ENCODE results near the gene SUSD4. TPM values are rescaled to one million over a fixed set of nuclear protein-coding genes. Genes with fewer than 3 reads are reported as not detected.

The SUSD4 gene
- total and polyA plus RNA-seq, 2 experiments from 2014 or later, result 5.6 to 8.3 TPM

DNA sequence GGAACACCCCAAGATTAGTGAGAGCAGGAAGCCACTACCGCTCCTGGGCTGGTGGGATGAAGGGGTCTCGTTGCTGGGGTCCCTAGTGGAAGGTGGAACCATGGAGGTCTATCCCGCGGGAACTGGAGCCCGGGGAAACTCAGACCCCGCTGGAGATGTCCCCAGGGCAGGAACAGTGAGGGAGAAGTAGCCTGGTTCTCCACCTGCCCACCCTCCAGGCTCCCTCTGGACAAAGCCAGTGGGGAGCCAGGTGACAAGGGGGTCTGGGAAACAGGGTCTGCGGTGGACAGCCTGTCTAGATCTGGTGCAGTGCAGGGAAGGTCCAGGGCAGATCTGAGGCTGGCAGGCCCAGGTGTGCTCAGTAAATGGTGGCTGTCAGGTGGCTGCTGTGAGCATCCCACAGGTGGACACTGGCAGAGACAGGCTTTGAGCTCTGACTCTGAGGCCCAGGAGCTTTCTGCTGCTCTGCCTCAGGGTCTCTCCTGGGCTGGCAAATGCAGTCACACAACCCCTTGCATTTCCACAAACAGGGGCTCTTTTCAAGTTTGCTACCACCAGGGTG, 132.9 kb downstream of the SUSD4 start:
- WGBS (ENCODE audit: low lambda C conversion rate, missing lambda C conversion rate), result 88% methylated on average over 7 of the region's 7 CpGs
- Histone ChIP-seq H3K4me1 (ENCODE audit: insufficient read depth) (peaks cover 5% of the 10 kb centered on the region), H3K4me2 (no peak overlapping the region), H3K9me2 (replicated peaks; ENCODE audit: insufficient read depth) (no peaks in the 10 kb centered on the region), H3K9me3 (ENCODE audit: low read depth) (no peaks in the 10 kb centered on the region), H3K4me3 (no peak overlapping the region), H3K79me2 (no peaks in the 10 kb centered on the region), H2AFZ (no peak overlapping the region), H4K20me1 (ENCODE audit: insufficient read depth, poor library complexity, severe bottlenecking) (no peaks in the 10 kb centered on the region), H3K27me3 (no peaks in the 10 kb centered on the region), H3K36me3 (replicated peaks; ENCODE audit: insufficient read depth, low read depth) (no peaks in the 10 kb centered on the region), H3K27ac (no peak overlapping the region)
- DNase-seq (ENCODE audit: low spot score), result no peak
- TF ChIP-seq EZH2 (IDR thresholded peaks at IDR 0.05; ENCODE audit: borderline replicate concordance), result no peak
- TF ChIP-seq EZH2phosphoT487 (IDR thresholded peaks at IDR 0.05; ENCODE audit: low read depth, severe bottlenecking, unreplicated experiment), result no peak
- TF ChIP-seq, protein P1, sequence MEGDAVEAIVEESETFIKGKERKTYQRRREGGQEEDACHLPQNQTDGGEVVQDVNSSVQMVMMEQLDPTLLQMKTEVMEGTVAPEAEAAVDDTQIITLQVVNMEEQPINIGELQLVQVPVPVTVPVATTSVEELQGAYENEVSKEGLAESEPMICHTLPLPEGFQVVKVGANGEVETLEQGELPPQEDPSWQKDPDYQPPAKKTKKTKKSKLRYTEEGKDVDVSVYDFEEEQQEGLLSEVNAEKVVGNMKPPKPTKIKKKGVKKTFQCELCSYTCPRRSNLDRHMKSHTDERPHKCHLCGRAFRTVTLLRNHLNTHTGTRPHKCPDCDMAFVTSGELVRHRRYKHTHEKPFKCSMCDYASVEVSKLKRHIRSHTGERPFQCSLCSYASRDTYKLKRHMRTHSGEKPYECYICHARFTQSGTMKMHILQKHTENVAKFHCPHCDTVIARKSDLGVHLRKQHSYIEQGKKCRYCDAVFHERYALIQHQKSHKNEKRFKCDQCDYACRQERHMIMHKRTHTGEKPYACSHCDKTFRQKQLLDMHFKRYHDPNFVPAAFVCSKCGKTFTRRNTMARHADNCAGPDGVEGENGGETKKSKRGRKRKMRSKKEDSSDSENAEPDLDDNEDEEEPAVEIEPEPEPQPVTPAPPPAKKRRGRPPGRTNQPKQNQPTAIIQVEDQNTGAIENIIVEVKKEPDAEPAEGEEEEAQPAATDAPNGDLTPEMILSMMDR (IDR thresholded peaks at IDR 0.05; ENCODE audit: poor library complexity), result no peak

DNA sequence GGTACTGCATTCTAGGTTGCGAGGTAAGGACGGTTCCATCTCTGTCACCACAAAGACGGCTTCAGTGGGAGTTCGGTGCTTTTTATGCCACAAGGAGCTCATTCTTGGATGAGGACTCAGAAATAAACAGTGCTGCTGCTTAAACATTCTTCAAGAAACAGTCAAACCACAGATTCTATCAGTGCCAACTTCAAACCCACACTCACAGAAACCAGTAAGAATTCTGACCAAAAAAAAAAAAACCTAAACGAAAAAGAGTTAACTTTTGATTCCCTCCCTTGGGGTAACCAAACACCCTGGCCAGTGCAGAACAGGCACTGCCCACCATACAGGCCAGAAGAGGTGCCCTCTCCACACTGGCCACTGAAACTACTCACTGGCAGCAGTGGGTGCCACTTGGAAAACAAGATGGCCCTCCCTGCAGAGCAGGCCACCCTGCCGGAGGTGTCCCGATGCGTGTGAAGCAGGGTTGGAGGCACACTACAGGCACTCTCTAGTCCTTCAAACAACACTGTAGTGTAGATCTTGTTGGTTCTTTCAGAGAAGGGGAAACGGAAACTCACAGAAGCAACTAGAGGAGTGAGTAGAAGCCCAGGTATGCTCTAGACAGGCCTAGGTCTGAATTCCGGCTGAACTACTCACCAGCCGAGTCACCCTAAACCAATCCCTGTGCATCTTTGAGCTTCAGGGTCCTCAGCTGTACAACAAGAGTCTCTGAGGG, 133.7 kb downstream of the SUSD4 start:
- Histone ChIP-seq H3K27ac (no peak overlapping the region), H3K9me3 (ENCODE audit: low read depth) (no peaks in the 10 kb centered on the region), H3K4me3 (no peak overlapping the region), H3K79me2 (no peaks in the 10 kb centered on the region), H3K4me2 (no peak overlapping the region), H2AFZ (no peak overlapping the region), H4K20me1 (ENCODE audit: insufficient read depth, poor library complexity, severe bottlenecking) (no peaks in the 10 kb centered on the region), H3K36me3 (replicated peaks; ENCODE audit: insufficient read depth, low read depth) (no peaks in the 10 kb centered on the region), H3K9me2 (replicated peaks; ENCODE audit: insufficient read depth) (no peaks in the 10 kb centered on the region), H3K27me3 (no peaks in the 10 kb centered on the region), H3K4me1 (ENCODE audit: insufficient read depth) (peaks cover 5% of the 10 kb centered on the region)
- no peak for DNase-seq (ENCODE audit: low spot score)
- 96% methylated on average over 11 of the region's 11 CpGs for WGBS (ENCODE audit: low lambda C conversion rate, missing lambda C conversion rate)
- no peak for TF ChIP-seq EZH2phosphoT487 (IDR thresholded peaks at IDR 0.05; ENCODE audit: low read depth, severe bottlenecking, unreplicated experiment)
- TF ChIP-seq, protein P1 (IDR thresholded peaks at IDR 0.05; ENCODE audit: poor library complexity), result no peak
- TF ChIP-seq EZH2 (IDR thresholded peaks at IDR 0.05; ENCODE audit: borderline replicate concordance), result no peak

DNA sequence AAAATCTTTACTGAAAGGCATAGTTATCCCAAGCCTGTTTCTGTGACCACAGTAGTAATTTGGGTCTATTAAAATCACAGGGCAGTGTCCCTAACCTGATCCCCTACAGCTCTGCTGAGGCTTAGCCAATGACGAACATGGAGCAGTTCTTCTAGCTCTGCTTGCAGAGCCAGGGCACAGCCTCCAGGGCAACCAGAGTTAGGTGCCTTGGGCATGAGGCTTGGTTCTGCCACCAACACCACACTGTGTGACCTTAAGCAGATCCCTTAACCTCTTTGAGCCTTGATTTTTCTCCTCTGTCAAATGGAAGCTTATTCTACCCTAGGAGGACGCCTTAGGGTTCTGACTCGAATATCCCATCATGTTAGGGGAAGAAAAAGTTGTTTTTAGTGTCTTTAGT, 134.2 kb downstream of the SUSD4 start:
- Histone ChIP-seq H2AFZ (no peak overlapping the region), H3K27ac (no peak overlapping the region)

More for the DNA sequence above, 134.2 kb downstream of the SUSD4 start:
- DNase-seq (ENCODE audit: low spot score), result no peak
- WGBS (ENCODE audit: low lambda C conversion rate, missing lambda C conversion rate), result 90% methylated on average over 3 of the region's 3 CpGs
- no peak overlapping the region for H3K4me2 ChIP-seq
- no peaks in the 10 kb centered on the region for H3K27me3 ChIP-seq
- TF ChIP-seq EZH2 (IDR thresholded peaks at IDR 0.05; ENCODE audit: borderline replicate concordance) (no peak), EZH2phosphoT487 (IDR thresholded peaks at IDR 0.05; ENCODE audit: low read depth, severe bottlenecking, unreplicated experiment) (no peak)
- TF ChIP-seq, protein P1 (IDR thresholded peaks at IDR 0.05; ENCODE audit: poor library complexity), result no peak
- no peaks in the 10 kb centered on the region for H3K79me2 ChIP-seq
- peaks cover 5% of the 10 kb centered on the region for H3K4me1 ChIP-seq (ENCODE audit: insufficient read depth)
- H3K9me2 ChIP-seq (replicated peaks; ENCODE audit: insufficient read depth), result no peaks in the 10 kb centered on the region
- H3K36me3 ChIP-seq (replicated peaks; ENCODE audit: insufficient read depth, low read depth), result no peaks in the 10 kb centered on the region
- no peaks in the 10 kb centered on the region for H4K20me1 ChIP-seq (ENCODE audit: insufficient read depth, poor library complexity, severe bottlenecking)
- H3K9me3 ChIP-seq (ENCODE audit: low read depth), result no peaks in the 10 kb centered on the region
- H3K4me3 ChIP-seq, result no peak overlapping the region

All from hepatocyte (in vitro differentiated cells).